Stomach smooth muscle (tissue), 2 donors: Measurements from ENCODE around the gene SOBP.

Experiments used
- H3K27ac ChIP-seq: one replicate; pipeline ENCODE4 v1.7.0; 2013; ENCODE audit warnings: mild to moderate bottlenecking, low read length, inconsistent platforms
- H3K27me3 ChIP-seq, 2 donors: one replicate each; pipeline ENCODE4 v1.7.0; 2013; ENCODE audit warnings: low read length in 2 of 2; ENCODE audit not compliant: insufficient read depth in 2 of 2, control insufficient read depth in 1 of 2
- H3K36me3 ChIP-seq, 2 donors: one replicate each; pipeline ENCODE4 v1.7.0; 2013; ENCODE audit warnings: low read length in 2 of 2; ENCODE audit not compliant: control insufficient read depth in 2 of 2, insufficient read depth in 2 of 2
- H3K4me1 ChIP-seq: one replicate; pipeline ENCODE4 v1.7.0; 2013; ENCODE audit warnings: low read length; ENCODE audit not compliant: control insufficient read depth, insufficient read depth
- H3K4me3 ChIP-seq, 2 donors: one replicate each; pipeline ENCODE4 v1.7.0; 2013; ENCODE audit warnings: low read length in 2 of 2
- H3K9ac ChIP-seq, 2 donors: one replicate each; pipeline ENCODE4 v1.7.0; 2013; ENCODE audit warnings: low read length in 2 of 2, mild to moderate bottlenecking in 1 of 2
- H3K9me3 ChIP-seq, 2 donors: one replicate each; pipeline ENCODE4 v1.7.0; 2013; ENCODE audit warnings: low read length in 2 of 2; ENCODE audit not compliant: control insufficient read depth in 2 of 2
- donor health status: healthy.
- donor health status: Pancreatic carcinoma.

The SOBP gene

DNA sequence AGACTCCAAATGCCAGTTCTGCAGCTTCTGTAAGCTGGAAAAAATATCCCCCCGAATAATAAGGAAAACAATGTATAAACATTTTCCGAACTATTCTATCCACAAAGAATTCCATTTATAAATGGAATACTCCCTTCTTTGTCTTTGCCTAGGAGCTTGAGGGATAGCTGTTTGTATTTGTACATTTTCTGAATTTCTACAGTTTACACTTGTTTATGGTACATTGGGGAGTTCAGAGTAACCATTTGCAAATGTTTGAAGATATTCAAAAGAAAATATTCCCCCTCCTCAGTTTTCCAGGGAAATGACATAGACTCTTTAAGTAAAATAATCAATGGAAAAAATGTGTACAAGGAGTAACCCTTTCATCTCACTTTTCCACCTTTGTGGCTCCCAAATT is 149.6 kb downstream of the SOBP start:
- H3K9ac ChIP-seq: no peak overlapping the region
- no peak overlapping the region for H3K27ac ChIP-seq
- peaks cover 9% of the 10 kb centered on the region for H3K4me1 ChIP-seq
- H3K9me3 ChIP-seq: no peaks in the 10 kb centered on the region
- no peak overlapping the region for H3K4me3 ChIP-seq
- H3K27me3 ChIP-seq: peaks cover 0 to 6% of the 10 kb centered on the region in 2 donors
- H3K36me3 ChIP-seq: peaks cover 0 to 5% of the 10 kb centered on the region in 2 donors

DNA sequence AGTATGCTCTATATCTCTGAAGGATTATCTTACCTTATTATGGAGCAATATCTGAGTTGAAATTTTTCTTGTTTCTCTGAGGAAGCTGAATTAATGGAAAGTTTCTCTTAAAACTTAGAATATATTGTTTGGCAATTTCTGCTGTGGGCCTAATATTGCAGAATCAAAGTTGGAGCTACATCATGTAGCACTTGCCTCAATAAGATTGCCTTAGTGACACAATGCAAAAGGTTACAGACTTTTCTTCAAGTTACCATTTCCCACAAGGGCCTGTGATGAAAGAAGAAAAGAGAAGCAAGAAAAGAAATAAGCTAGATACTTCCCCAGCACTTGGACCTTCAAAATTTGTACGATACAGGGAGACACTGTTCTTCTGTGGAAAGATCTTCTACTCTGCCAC is 151.2 kb downstream of the SOBP start:
- Histone ChIP-seq H3K4me1 (peaks cover 13% of the 10 kb centered on the region), H3K27ac (no peak overlapping the region), H3K9me3 (no peaks in the 10 kb centered on the region), H3K9ac (no peak overlapping the region), H3K27me3 (no peaks in the 10 kb centered on the region), H3K4me3 (no peak overlapping the region), H3K36me3 (peaks cover 0 to 2% of the 10 kb centered on the region in 2 donors)

DNA sequence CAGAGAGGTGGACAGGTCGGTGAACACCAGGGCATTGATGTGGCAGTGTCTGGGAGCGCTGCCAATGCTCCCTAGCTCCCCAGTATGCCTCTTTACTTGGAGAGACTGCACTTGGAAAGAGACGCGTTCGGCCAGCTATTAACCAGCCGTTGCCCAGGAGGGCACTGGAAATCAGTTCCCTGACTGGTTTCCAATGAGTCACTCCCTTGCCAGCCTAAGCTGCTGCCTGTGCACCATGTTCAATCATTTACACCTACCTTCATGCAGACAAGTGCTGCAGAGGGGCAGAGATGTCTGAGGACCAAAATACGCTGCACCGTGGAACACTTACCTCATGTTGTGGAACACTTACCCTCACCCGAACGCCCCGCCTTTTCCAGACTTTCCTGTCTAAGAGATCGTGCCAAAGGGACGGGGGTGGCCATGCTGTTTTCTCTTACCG is 151.6 kb downstream of the SOBP start:
- Histone ChIP-seq H3K27me3 (no peaks in the 10 kb centered on the region), H3K9ac (no peak overlapping the region), H3K36me3 (no peaks in the 10 kb centered on the region), H3K4me1 (peaks cover 15% of the 10 kb centered on the region), H3K9me3 (no peaks in the 10 kb centered on the region), H3K27ac (no peak overlapping the region), H3K4me3 (peak overlapping the region in 1 of 2 donors; percentile 8)

DNA sequence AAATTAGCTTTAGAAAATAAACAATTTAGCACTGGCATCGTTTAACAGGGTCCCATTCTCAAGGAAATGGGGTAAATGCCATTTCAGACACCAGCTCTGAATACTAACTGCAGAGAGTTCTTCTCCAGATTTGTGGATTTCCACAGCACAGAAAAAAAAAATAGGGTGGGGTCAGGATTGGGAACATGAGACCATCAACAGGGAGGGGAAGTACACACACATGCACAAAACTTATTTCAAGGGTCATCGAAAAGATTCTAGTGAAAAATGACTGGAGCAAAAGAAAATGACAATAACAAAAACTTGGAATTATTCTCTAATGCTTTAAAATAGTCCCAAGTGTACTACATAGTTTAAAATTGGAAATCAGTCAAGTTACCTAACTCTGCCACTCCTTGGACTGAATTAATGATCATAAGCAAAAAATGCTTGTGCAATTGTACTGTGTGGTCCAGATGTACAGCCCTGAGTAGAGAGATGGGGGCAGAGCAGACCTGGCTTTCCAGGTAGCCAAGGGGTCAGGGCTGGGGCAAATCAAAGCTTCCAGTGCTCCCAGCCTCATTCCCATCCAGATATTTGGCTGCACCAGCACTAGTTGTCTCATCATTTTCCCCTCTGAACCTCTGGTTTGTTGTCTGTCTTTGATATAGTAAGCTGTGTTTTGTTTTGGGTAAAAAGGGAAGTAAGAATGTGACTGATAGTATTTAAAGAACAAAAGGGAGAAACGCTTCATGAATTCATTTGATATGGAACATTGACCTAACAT is 152.4 kb downstream of the SOBP start:
- Histone ChIP-seq H3K9ac (no peak overlapping the region), H3K36me3 (no peaks in the 10 kb centered on the region), H3K9me3 (no peaks in the 10 kb centered on the region), H3K4me1 (peaks cover 18% of the 10 kb centered on the region), H3K27me3 (no peaks in the 10 kb centered on the region), H3K27ac (no peak overlapping the region), H3K4me3 (no peak overlapping the region)

DNA sequence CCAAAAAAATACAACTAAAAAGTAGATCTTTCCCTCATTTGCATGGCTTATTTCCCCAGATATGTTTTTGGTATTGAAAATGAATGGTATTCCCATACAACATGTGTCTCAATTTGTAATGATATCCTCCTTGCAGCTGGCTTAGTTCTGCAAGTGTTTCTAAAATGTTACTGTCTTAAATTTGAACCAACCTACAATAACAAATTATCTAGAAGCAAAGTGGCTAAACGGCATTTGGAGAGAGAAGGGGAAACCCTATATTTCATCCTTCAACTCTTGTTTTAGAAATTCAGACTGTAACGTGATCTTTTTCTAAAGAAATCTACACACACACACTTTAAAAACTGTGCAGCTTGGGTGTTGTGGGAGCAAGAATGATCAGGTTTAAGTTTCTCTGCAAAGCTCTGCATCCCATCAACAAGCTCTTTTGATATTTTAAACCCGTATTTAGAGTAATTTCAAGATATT is 153.0 kb downstream of the SOBP start:
- no peaks in the 10 kb centered on the region for H3K36me3 ChIP-seq
- no peaks in the 10 kb centered on the region for H3K9me3 ChIP-seq
- H3K9ac ChIP-seq: no peak overlapping the region
- H3K27ac ChIP-seq: no peak overlapping the region
- no peak overlapping the region for H3K4me3 ChIP-seq
- peaks cover 18% of the 10 kb centered on the region for H3K4me1 ChIP-seq
- H3K27me3 ChIP-seq: no peaks in the 10 kb centered on the region

DNA sequence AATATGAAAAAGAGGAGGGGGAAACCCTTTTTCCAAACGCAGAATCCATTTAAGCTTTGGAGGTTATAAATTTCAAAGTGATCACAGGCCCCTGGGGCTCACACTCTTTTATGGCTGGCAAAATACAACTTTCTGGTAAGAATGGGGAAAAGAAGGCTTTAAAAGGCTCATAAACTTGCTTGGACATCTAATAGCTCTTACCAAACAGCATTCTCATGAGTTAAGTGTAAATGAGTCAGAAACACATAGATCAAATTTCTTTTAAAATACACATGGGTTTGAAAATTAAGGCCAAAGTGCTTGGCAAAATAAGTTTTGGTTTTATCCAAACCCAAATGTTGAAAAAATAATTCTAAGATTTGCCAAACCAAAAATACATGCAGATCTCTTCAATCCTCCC is 154.6 kb downstream of the SOBP start:
- Histone ChIP-seq H3K36me3 (no peaks in the 10 kb centered on the region), H3K4me1 (peaks cover 18% of the 10 kb centered on the region), H3K4me3 (no peak overlapping the region), H3K27me3 (no peaks in the 10 kb centered on the region), H3K9me3 (no peaks in the 10 kb centered on the region), H3K27ac (no peak overlapping the region), H3K9ac (no peak overlapping the region)

DNA sequence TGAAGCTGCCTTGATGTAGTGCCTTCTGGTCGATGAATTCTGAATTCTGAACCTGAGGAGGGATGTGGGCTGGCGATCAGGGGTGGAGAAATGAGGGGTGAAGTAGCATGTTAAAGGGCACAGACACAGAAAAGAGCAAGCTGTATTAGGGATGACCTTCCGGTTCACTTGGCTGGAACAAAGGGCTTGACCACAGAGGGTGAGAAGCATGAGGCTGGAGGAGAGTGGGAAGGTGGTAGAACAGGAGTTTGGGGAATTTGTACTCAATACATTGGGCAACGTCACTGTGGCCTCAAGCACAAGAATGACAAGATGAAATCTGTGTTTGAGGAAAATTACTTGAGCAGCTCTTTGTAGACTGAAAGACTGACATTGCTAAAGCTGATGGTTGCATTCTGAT is 155.8 kb downstream of the SOBP start:
- no peaks in the 10 kb centered on the region for H3K9me3 ChIP-seq
- no peak overlapping the region for H3K9ac ChIP-seq
- peaks cover 18% of the 10 kb centered on the region for H3K4me1 ChIP-seq
- no peaks in the 10 kb centered on the region for H3K36me3 ChIP-seq
- no peak overlapping the region for H3K4me3 ChIP-seq
- H3K27ac ChIP-seq: no peak overlapping the region
- no peaks in the 10 kb centered on the region for H3K27me3 ChIP-seq

DNA sequence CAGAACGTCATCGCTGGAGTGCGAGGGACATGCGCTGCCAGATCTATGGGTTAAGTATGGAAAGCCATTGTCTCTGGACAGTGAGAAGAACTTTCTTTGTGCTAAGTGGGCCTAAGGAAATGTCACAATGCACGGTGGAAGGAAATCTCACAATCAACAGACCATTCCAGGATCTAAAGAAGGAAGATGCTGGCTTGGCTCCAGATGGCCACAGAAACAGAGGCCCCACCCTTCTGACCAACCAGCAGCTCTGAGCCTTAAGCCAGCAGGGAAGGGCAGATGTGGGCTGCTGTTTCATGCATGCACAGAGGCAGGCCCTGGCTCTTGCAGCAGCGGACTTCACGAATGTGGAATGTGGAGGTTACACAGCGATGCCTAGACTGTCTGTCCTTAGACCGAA is 156.3 kb downstream of the SOBP start:
- H3K9me3 ChIP-seq: no peaks in the 10 kb centered on the region
- no peak overlapping the region for H3K27ac ChIP-seq
- no peaks in the 10 kb centered on the region for H3K27me3 ChIP-seq
- no peak overlapping the region for H3K4me3 ChIP-seq
- no peak overlapping the region for H3K9ac ChIP-seq
- no peaks in the 10 kb centered on the region for H3K36me3 ChIP-seq
- H3K4me1 ChIP-seq: peaks cover 18% of the 10 kb centered on the region

DNA sequence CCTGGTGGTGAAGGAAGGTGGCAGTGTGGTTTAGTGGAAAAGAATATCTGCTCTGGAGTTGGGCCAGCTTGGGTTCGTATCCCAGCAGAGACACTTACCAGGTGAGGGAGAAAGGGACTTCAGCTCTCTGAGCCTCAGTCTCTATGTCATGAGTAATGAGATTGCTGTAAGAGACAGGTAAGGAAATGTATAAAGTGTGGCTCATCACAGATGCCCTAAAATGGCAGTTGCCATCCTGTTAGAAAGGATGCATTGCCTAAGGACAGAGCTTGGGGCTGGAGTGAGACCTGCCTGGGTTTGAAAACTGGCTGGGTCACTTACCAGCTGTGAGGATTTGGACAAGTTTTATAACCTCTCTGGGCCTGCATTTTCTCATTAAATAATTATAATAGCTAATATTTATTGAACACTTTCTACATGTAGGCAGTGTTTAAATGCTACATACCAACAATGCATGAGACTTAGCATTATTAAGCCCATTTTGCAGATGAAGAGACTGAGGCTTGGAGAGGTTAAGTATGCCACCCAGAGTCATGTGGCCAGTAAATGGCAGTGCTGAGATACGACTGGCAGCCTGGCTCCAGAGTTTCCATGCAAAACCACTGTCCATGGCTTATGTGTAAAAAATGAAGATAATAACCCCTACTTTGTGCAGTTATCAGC is 157.0 kb downstream of the SOBP start:
- H3K4me1 ChIP-seq: peaks cover 10% of the 10 kb centered on the region
- H3K4me3 ChIP-seq: no peak overlapping the region
- no peaks in the 10 kb centered on the region for H3K36me3 ChIP-seq
- no peaks in the 10 kb centered on the region for H3K27me3 ChIP-seq
- H3K27ac ChIP-seq: no peak overlapping the region
- H3K9me3 ChIP-seq: no peaks in the 10 kb centered on the region
- no peak overlapping the region for H3K9ac ChIP-seq

DNA sequence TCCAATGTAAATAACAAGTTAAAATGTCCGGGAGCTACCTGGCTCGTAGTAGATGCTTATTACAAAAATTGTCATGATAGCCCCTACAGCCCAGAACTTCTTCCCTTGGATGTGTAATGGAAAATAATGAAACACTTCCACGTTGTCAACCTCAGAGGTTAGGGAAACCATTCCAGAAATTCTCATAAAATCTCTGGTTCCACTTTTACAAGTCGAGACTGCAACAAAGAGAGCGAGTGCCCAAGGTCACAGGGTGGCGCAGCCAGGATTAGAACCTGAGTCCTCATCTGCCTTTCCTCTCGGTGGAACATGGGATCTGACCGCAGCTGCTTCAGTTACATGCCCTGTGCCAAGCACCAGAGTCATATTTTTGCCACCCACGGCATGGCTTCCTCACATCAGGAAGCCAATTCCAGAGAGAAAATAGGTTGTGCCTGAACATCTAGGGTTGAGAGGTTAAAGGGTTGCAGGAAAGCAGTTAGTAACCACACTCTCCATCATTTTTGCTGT is 157.6 kb downstream of the SOBP start:
- Histone ChIP-seq H3K9ac (no peak overlapping the region), H3K4me3 (no peak overlapping the region), H3K36me3 (no peaks in the 10 kb centered on the region), H3K27me3 (no peaks in the 10 kb centered on the region), H3K27ac (no peak overlapping the region), H3K4me1 (peaks cover 9% of the 10 kb centered on the region), H3K9me3 (no peaks in the 10 kb centered on the region)

DNA sequence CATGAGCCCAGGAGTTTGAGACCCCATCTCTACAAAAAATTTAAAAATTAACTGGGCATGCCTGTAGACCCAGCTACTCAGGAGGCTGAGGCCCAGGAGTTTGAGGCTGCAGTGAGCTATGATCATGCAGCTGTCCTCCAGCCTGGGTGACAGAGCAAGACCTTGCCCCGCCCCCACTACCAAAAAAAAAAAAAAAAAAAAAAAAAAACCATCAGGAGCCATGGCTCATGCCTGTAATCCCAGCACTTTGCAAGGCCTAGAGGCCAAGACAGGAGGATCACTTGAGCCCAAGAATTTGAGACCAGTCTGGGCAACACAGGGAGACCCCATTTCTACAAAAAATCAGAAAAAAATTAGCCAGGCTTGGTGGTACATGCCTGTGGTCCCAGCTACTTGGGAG is 159.1 kb downstream of the SOBP start:
- Histone ChIP-seq H3K4me1 (peaks cover 9% of the 10 kb centered on the region), H3K4me3 (no peak overlapping the region), H3K27me3 (no peaks in the 10 kb centered on the region), H3K9ac (no peak overlapping the region), H3K36me3 (no peaks in the 10 kb centered on the region), H3K27ac (no peak overlapping the region), H3K9me3 (no peaks in the 10 kb centered on the region)
